Measurements from ENCODE around the gene PRKAG3. TPM values are rescaled to one million over a fixed set of nuclear protein-coding genes. Genes with fewer than 3 reads are reported as not detected.

PRKAG3 gene
- total RNA-seq, 1 experiment from 2014 or later: not detected

GRCh38 chr2:218877331-218877730 is 45.7 kb upstream of the PRKAG3 start:
- peaks cover 26% of the 10 kb centered on the region for H3K4me1 Mint-ChIP-seq
- no peaks in the 10 kb centered on the region for H3K36me3 Mint-ChIP-seq
- no peak overlapping the region; the same call in 1 of the 2 replicates for H3K27ac Mint-ChIP-seq
- TF ChIP-seq USF1 (CRISPR knock-in tag; IDR thresholded peaks at IDR 0.05): no peak
- TF ChIP-seq FOXK1 (CRISPR knock-in tag; IDR thresholded peaks at IDR 0.05): no peak
- TF ChIP-seq, protein P1, sequence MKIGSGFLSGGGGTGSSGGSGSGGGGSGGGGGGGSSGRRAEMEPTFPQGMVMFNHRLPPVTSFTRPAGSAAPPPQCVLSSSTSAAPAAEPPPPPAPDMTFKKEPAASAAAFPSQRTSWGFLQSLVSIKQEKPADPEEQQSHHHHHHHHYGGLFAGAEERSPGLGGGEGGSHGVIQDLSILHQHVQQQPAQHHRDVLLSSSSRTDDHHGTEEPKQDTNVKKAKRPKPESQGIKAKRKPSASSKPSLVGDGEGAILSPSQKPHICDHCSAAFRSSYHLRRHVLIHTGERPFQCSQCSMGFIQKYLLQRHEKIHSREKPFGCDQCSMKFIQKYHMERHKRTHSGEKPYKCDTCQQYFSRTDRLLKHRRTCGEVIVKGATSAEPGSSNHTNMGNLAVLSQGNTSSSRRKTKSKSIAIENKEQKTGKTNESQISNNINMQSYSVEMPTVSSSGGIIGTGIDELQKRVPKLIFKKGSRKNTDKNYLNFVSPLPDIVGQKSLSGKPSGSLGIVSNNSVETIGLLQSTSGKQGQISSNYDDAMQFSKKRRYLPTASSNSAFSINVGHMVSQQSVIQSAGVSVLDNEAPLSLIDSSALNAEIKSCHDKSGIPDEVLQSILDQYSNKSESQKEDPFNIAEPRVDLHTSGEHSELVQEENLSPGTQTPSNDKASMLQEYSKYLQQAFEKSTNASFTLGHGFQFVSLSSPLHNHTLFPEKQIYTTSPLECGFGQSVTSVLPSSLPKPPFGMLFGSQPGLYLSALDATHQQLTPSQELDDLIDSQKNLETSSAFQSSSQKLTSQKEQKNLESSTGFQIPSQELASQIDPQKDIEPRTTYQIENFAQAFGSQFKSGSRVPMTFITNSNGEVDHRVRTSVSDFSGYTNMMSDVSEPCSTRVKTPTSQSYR (CRISPR knock-in tag; IDR thresholded peaks at IDR 0.05): no peak
- no peak for TF ChIP-seq ZNF138 (CRISPR knock-in tag; conservative IDR thresholded peaks at IDR 0.05)
- TF ChIP-seq ZNF416 (CRISPR knock-in tag; IDR thresholded peaks at IDR 0.05): no peak
- TF ChIP-seq ZNF425 (CRISPR knock-in tag; conservative IDR thresholded peaks at IDR 0.05): no peak
- TF ChIP-seq TEAD4 (CRISPR knock-in tag; IDR thresholded peaks at IDR 0.05): no peak
- TF ChIP-seq SMAD4 (CRISPR knock-in tag; IDR thresholded peaks at IDR 0.05): no peak
- TF ChIP-seq, protein P2, sequence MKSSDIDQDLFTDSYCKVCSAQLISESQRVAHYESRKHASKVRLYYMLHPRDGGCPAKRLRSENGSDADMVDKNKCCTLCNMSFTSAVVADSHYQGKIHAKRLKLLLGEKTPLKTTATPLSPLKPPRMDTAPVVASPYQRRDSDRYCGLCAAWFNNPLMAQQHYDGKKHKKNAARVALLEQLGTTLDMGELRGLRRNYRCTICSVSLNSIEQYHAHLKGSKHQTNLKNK (CRISPR knock-in tag; IDR thresholded peaks at IDR 0.05): no peak
- TF ChIP-seq NFYB (CRISPR knock-in tag; conservative IDR thresholded peaks at IDR 0.05; ENCODE audit: low read depth): no peak
- TF ChIP-seq IRF2 (CRISPR knock-in tag; IDR thresholded peaks at IDR 0.05; ENCODE audit: borderline replicate concordance, low read depth): no peak
- TF ChIP-seq IRF1 (CRISPR knock-in tag; IDR thresholded peaks at IDR 0.05): no peak
- no peak for TF ChIP-seq ZNF396 (CRISPR knock-in tag; IDR thresholded peaks at IDR 0.05; ENCODE audit: borderline replicate concordance)
- TF ChIP-seq, protein P3, sequence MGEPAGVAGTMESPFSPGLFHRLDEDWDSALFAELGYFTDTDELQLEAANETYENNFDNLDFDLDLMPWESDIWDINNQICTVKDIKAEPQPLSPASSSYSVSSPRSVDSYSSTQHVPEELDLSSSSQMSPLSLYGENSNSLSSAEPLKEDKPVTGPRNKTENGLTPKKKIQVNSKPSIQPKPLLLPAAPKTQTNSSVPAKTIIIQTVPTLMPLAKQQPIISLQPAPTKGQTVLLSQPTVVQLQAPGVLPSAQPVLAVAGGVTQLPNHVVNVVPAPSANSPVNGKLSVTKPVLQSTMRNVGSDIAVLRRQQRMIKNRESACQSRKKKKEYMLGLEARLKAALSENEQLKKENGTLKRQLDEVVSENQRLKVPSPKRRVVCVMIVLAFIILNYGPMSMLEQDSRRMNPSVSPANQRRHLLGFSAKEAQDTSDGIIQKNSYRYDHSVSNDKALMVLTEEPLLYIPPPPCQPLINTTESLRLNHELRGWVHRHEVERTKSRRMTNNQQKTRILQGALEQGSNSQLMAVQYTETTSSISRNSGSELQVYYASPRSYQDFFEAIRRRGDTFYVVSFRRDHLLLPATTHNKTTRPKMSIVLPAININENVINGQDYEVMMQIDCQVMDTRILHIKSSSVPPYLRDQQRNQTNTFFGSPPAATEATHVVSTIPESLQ (CRISPR knock-in tag; IDR thresholded peaks at IDR 0.05): no peak
- no peak for TF ChIP-seq NR1H2 (CRISPR knock-in tag; IDR thresholded peaks at IDR 0.05)
- TF ChIP-seq ETV6 (CRISPR knock-in tag; IDR thresholded peaks at IDR 0.05): no peak
- no peak for TF ChIP-seq SOX15 (CRISPR knock-in tag; IDR thresholded peaks at IDR 0.05)
- no peak for TF ChIP-seq FOXP4 (CRISPR knock-in tag; IDR thresholded peaks at IDR 0.05)
- no peak for TF ChIP-seq ESRRA (CRISPR knock-in tag; IDR thresholded peaks at IDR 0.05; ENCODE audit: borderline replicate concordance)
- H3K9me3 Mint-ChIP-seq: no peaks in the 10 kb centered on the region
- ChIA-PET POLR2A (no interaction called here), CTCF (interaction anchor here (1.1 to 17.9 kb wide), 18 partner anchors 9 to 277 kb away, joined by 3 to 422 read pairs (median 10); partner anchors contain the start of genes BCS1L, CDK5R2, CRYBA2 and WNT6)
- H3K27me3 Mint-ChIP-seq (ENCODE audit: low read depth): peaks cover 97% of the 10 kb centered on the region
- DNase-seq (ENCODE audit: low spot score) (no peak), ATAC-seq (no peak)
- no peak overlapping the region for H3K4me3 Mint-ChIP-seq

All from WTC11 (cell line).